GM21367 (cell line): ENCODE results near the gene C3orf20.

Source experiments
- ATAC-seq: cut with Tn5 transposase; IDR thresholded peaks from one replicate; pipeline ENCODE4 v1.9.1; 2021; ENCODE audit not compliant: unreplicated experiment

C3orf20 gene

DNA sequence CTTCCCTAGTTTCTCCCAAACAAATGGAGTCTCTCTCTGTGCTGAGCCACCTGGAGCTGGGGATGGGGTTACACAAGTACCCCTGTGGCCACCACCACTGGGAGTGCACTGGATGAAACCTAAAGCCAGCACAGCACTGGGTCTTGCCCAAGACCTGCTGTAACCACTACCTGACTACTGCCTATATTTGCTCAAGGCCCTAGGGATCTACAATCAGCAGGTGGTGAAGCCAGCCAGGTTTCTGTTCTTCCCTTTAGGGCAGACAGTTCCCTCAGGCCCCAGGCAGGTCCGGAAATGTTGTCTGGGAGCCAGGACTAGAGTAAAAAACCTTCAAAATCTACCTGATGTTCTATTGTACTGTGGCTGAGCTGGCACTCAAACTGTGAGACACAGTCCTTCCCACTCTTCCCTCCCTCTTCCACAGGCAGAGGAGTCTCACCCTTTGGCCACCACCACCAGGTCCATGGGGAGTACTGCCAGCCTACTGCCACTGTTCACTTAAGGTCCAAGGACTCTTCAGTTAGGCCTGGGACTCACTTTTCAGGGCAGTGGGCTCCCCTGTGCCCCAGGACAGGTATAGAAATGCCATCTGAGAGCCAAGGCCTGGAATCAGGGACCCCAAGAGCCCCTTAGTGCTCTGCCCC, 23.8 kb downstream of the C3orf20 start:
- ATAC-seq = no peak

DNA sequence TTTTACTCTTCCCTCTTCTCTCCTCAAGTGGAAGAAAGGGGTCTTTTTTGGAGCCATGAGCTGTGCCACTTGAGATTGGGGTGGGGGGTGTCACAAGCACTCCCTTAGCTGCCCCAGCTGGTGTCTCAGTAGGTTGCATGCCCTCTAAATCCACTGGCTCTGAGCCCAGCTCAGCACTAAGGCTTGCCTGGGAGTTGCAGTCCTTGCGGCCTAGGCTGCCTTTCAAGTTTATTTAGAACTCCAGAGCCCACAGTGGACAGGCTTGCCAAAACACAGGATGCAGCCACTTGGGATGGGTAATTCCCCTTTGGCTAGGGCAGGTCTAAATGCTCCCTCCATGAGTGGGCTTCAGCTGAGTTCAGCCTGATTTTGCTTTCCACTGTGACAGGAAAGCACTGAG, 24.7 kb downstream of the C3orf20 start:
- no peak for ATAC-seq

- no peak for ATAC-seq
Measured at GRCh38 chr3:14700891-14701290, 25.9 kb downstream of the C3orf20 start.

- no peak for ATAC-seq
Measured at GRCh38 chr3:14701676-14702075, 26.7 kb downstream of the C3orf20 start.

DNA sequence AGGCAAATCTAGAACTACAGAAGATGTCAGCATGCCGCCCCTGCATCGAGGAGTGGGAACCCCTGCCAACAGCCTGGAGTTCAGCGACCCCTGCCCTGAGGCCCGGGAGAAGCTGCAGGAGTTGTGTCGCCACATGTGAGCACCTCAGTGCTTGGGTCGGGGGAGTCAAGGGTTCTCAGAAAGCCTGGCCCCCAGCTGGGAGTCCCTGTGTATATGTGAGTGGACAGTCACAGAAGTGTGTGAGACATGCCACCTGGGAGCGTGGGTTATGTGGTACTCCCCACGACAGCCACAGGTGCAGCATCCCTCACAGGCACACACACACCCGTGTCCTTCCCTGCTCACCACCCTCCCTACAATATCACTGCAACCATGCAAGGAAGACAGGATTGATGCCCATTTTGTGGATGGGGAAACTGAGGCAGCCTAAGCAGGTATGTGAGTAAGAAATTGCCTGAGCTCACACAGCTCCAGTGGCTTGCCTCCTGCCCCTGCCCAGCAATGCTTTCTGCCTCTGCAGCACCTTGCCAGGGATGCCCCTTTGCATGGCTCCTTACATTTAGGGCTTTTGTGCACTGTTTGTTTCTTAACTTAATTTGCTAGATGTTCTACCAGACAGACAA, 28.3 kb downstream of the C3orf20 start:
- no peak for ATAC-seq

GRCh38 chr3:14703791-14704190, 28.9 kb downstream of the C3orf20 start:
- ATAC-seq = no peak

DNA sequence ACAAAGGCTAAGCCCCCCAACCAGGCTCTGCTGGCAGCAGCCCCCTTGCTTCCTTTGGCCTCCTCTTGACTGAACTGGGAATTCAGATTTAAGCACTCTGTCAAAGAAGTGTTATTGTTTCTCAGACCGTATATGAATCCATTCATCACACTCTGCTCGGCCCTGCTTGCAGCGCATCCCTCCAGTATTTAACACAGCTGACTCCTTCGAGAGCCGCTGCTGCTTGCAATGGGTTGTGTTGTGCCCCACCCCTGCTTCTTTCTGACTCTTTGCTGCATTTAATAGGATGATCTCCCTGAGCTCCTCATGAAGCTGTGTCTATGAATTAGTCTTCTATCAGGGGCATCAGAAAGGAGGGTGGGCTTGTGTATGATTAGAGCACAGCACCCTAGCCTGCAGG, 31.2 kb downstream of the C3orf20 start:
- no peak for ATAC-seq

GRCh38 chr3:14716591-14716990, 41.6 kb downstream of the C3orf20 start:
- no peak for ATAC-seq

- no peak for ATAC-seq
Measured at GRCh38 chr3:14717307-14717706, 42.4 kb downstream of the C3orf20 start.

- ATAC-seq = peak; percentile 42
Measured at GRCh38 chr3:14718539-14718938, 43.6 kb downstream of the C3orf20 start.

DNA sequence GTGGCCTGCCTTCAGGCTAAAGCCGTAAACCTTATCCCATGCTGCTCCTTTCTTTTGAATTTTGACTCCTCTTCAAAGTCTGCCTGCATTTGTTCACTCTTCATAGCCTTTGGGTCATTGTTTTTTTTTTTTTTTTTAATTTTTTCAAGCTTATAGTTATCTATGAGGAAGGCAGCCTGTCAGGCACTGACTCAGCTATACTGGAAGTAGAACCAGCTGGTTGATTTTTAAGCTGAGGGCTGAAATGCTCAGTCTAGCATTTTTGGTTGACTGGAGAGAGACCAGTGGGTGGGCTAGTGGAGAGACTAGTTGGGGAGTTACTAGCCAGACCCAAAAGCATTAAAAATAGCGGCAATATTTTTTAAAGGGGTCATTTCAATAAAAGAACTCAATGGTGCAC, 44.1 kb downstream of the C3orf20 start:
- no peak for ATAC-seq

DNA sequence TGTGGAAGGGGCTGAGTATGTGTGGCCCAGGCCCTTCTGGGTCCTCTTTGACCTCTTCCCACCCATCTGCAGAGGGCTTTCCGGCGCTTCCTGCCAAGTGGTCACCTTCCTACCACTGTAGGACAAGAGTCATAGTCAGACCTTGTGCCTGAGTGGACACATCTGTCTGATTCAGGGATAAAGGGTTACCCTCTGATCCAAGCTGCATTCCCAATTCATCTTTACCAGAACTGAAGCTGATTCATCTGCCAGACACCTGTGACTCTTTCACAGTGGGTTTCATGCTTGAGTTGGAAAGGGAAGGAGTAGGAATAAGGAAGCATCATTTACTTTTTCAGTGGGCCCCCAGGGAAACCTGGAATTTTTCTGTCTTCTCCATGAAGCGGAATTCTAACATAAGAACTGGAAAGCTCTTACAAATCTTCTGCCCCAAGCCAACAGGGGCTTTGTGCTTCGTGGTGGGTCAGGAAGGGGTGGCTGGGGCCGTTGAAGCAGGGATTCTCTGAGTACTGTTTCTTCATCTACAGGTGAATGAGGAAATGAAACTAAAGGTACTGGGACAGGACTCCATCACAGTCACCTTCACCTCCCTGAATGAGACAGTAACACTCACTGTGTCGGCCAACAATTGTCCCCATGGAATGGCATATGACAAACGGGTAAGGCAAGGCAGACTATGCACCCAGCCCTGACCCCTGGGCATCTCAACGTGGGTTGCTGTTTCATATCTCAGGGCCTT, 46.4 kb downstream of the C3orf20 start:
- ATAC-seq = no peak

DNA sequence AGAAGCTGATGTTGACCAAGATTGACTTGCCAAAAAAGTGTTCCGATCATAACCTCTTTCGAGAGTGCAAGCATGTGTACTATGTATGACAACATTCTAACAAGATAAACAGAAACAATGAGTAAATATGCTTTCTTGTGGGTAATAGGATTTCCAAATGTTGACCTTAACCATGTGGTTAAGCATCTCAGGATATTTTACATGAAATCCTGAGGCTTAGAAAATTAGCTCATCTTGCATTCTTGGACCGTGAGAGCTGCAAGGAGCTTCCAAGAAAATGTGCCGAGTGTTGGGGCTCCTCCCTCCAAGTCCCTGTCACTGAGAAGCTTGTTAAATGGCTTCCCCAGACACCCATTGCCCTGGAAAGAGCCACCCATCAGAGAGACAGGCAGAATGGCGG, 50.1 kb downstream of the C3orf20 start:
- ATAC-seq = no peak

DNA sequence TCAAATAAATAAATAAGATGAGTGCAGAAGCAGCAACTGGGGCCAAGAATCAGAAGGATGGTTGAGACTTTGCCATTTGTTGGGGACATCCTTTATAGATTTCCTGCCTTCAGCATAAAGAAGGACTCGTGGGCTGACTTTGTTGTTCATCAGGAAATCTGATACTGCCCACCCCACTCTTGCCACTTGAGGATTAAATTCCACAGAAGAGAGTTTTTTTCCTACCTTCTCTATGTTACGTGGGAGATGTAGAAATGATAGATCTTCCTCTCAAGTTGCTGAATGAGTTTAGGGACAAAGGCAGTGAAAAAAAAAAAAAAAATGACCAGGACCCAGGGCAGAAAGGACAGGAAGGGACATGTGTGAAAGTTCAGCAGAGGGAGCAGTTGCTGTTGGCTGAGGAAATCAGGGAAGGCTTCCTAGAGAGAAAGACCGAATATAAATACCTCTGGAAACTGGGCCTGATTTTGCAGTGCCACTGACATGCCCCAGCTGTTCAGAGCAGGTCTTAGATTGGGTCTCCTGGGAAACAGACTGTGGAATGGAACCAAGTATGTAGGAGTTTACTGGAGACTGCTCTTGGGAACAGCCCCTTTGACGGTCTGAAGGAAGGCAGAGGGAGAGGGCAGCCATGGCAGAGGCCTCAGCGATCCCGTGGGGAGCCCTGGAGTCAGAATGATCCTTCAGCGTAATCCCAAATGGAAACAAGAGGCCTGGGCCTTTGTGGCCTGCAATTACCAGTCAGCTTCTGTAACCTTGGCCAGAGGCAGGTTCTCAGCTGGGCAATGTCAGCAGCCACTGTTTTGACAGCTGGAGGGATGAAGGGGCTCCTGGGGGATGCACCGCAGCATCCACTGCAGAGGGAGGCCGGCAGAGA, 50.9 kb downstream of the C3orf20 start:
- no peak for ATAC-seq

DNA sequence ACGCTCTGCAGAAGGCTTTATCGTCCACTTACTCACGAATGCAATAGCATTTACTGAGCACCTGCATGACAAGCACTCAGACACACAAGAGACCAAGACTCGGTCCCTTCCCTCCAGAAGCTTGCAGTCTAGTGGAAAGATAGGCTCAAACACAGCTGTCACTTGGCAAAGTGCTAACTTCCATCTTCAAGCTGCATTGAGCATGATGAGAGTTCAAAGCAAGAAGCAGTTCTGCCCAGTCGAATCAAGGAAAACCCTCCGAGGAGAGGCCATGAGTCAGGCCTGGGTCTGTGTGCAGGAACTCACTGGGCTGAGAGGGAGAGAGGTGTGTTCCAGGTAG, 51.5 kb downstream of the C3orf20 start:
- ATAC-seq = no peak

DNA sequence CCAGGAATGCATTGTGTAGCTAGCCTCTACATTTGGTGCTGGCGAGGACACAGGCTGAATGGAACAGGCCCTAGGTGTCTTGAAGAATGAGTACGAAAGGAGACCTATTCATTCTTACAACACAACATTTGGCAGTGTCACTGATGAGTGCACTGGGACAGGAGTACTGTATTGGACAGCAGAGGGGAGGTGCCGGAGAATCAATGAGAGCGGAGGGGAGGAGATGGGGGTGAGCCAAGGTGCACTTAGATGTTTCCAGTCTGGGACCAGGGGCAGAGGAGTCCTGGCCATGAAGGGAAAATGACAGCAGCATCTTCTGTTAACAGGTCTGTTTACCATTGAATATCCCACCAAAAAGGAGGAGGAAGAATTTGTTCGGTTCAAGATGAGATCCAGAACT, 53.2 kb downstream of the C3orf20 start:
- ATAC-seq = no peak

DNA sequence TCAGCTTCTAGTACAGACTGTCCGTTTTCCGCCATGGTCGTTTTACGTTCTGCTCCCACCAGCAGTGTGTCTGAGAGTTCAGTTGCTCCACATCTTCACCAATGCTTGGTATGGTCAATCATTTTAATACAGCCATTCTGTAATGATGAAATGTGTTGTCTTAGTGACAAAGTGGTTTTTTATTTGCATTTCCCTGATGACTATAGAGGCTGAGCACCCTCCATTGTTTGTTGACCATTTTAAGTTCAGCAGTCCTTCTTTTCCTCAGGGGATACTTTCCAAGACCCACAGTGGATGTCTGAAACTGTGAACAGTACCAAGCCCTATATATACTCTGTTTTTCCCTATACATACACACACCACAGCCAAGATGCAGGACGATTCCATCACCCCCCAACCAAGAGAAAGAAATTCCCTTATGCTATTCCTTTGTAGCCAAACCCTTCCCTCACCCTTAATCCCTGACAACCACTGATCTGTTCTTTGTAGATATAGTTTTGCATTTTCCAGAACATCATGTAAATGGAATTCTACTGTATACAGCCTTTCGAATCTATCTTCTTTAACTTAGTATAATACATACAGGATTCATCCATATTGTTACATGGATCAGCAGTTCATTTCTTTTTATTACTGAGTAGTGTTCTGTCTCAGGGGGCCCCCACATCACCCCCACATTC, 55.9 kb downstream of the C3orf20 start:
- ATAC-seq = no peak

GRCh38 chr3:14740983-14741382, 66.0 kb downstream of the C3orf20 start:
- ATAC-seq = no peak

GRCh38 chr3:14741510-14741909, 66.6 kb downstream of the C3orf20 start:
- no peak for ATAC-seq

GRCh38 chr3:14744556-14744955, 69.6 kb downstream of the C3orf20 start:
- ATAC-seq = no peak

DNA sequence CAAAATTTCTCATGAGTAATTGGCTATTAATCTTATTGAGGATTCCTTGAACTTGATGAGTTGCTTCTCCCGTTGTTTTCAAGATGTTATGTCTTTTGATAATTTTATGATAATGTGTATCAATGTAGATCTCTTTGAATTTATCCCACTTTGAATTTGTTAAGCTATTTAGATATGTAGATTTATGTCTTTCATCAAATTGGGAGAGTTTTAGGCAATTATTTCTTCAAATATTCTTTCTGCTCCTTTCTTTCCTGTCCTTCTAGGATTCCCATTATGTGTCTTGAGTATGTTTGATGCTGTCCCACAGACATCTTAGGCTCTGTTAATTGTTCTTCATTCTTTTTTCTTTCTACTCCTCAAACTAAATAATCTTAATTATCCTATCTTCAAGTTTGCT, 75.7 kb downstream of the C3orf20 start:
- ATAC-seq = no peak
